GM12878 (cell line): ENCODE results near the gene GCH1. TPM values are rescaled to one million over a fixed set of nuclear protein-coding genes. Genes with fewer than 3 reads are reported as not detected.

Experiments
- ATAC-seq: fragments of 200-7000 bp; cut with Tn5 transposase; 3 replicates; pipeline ENCODE4 v1.9.1; 2020; ENCODE audit warnings: mild to moderate bottlenecking, moderate library complexity
- BruUV-seq: library from RNA; stranded (reverse); fragments of 400-500 nt; replicated peaks from 2 replicates; lab custom pipeline; 2021; lab: Mats Ljungman, UMichigan
- CTCF ChIA-PET: fragments of 300-600 bp; sonication (Branson Sonifier 250); formaldehyde crosslinking; extraction: SDS; loops from one replicate; lab custom pipeline; 2021; ENCODE audit warnings: inconsistent platforms; lab: Yijun Ruan, JAX
- POLR2A ChIA-PET: fragments of 350-600 bp; formaldehyde crosslinking; extraction: SDS; loops from one replicate; lab custom pipeline; 2021; ENCODE audit warnings: inconsistent platforms; lab: Charles Lee
- RAD21 ChIA-PET: fragments of 300-600 bp; sonication (Branson Sonifier 250); formaldehyde crosslinking; loops from one replicate; lab custom pipeline; 2023; ENCODE audit warnings: antibody characterized with exemption; ENCODE audit not compliant: unreplicated experiment; lab: Charles Lee
- SMC1A ChIA-PET: fragments of 300-600 bp; sonication (Branson Sonifier 250); formaldehyde crosslinking; loops from one replicate; lab custom pipeline; 2023; ENCODE audit not compliant: unreplicated experiment, uncharacterized antibody; lab: Charles Lee
- DNase-seq: peaks from one replicate; pipeline ENCODE4 v3.0.0-alpha.2; 2011; ENCODE audit warnings: low read depth, low spot score
- FAIRE-seq: peaks from 3 replicates; lab custom pipeline; 2011; peaks lifted over from hg19 to GRCh38; lab: Jason Lieb, UNC
- H2AFZ ChIP-seq: 2 replicates; pipeline ENCODE4 v1.6.0; 2011; ENCODE audit warnings: low read depth, low read length, control low read depth; ENCODE audit not compliant: control insufficient read depth
- H3K27ac ChIP-seq: 2 replicates; pipeline ENCODE4 v1.5.1; 2011; ENCODE audit warnings: control low read depth; ENCODE audit not compliant: control insufficient read depth, insufficient read depth
- H3K27me3 ChIP-seq, 2 experiments: replicated peaks in 1 of 2; 2 replicates each; pipeline versions ENCODE4 v1.6.0 to v1.6.1; 2011; ENCODE audit warnings: low read length in 1 of 2; ENCODE audit not compliant: control insufficient read depth in 2 of 2, insufficient read depth in 2 of 2
- H3K36me3 ChIP-seq, 2 experiments: 2 replicates each; pipeline ENCODE4 v1.5.1; 2011; ENCODE audit warnings: low read length in 1 of 2; ENCODE audit not compliant: control insufficient read depth in 2 of 2, insufficient read depth in 2 of 2
- H3K4me1 ChIP-seq: 2 replicates; pipeline ENCODE4 v1.6.1; 2011; ENCODE audit warnings: mild to moderate bottlenecking, low read length, moderate library complexity, mixed read lengths; ENCODE audit not compliant: control insufficient read depth, insufficient read depth
- H3K4me2 ChIP-seq: 2 replicates; pipeline ENCODE4 v1.6.0; 2011; ENCODE audit warnings: control low read depth; ENCODE audit not compliant: control insufficient read depth, insufficient read depth
- H3K4me3 ChIP-seq: fragments of 200-600 bp; sonication (generic); 2 replicates; pipeline ENCODE4 v1.5.1; 2016
- H3K79me2 ChIP-seq: 2 replicates; pipeline ENCODE4 v1.6.0; 2011; ENCODE audit warnings: low read length; ENCODE audit not compliant: control insufficient read depth, insufficient read depth
- H3K9ac ChIP-seq: 2 replicates; pipeline ENCODE4 v1.8.0; 2011; ENCODE audit warnings: low read length, control low read depth, mixed read lengths; ENCODE audit not compliant: control insufficient read depth, insufficient read depth
- H3K9me3 ChIP-seq: replicated peaks from 3 replicates; pipeline ENCODE4 v1.5.1; 2011; ENCODE audit warnings: mild to moderate bottlenecking, low read length; ENCODE audit not compliant: control insufficient read depth, insufficient read depth
- H4K20me1 ChIP-seq: 2 replicates; pipeline ENCODE4 v1.6.0; 2011; ENCODE audit not compliant: control insufficient read depth, insufficient read depth
- CHD2 ChIP-seq: IDR thresholded peaks from 2 replicates; pipeline ENCODE4 v1.6.1; 2011; ENCODE audit warnings: low read depth, low read length, improper control_type of control experiment, borderline replicate concordance
- GATAD2B ChIP-seq: fragments of 450-650 bp; conservative IDR thresholded peaks from 2 replicates; pipeline ENCODE4 v1.6.1; 2017; ENCODE audit warnings: low read depth, mild to moderate bottlenecking, moderate library complexity
- JUND ChIP-seq: IDR thresholded peaks from 2 replicates; pipeline ENCODE4 v1.6.1; 2012; ENCODE audit warnings: low read depth, mild to moderate bottlenecking, low read length, improper control_type of control experiment, moderate library complexity
- KDM1A ChIP-seq: fragments of 200-600 bp; sonication (generic); IDR thresholded peaks from 2 replicates; pipeline ENCODE4 v1.6.1; 2016; ENCODE audit warnings: borderline replicate concordance
- MEF2B ChIP-seq: fragments of 450-650 bp; IDR thresholded peaks from 2 replicates; pipeline ENCODE4 v1.6.1; 2018; ENCODE audit warnings: mild to moderate bottlenecking, moderate library complexity; ENCODE audit not compliant: partially characterized antibody, poor library complexity, severe bottlenecking
- MTA3 ChIP-seq: IDR thresholded peaks from 2 replicates; pipeline ENCODE4 v1.6.1; 2012; ENCODE audit warnings: low read length, inconsistent platforms, borderline replicate concordance
- PAX8 ChIP-seq: fragments of 450-650 bp; IDR thresholded peaks from 2 replicates; pipeline ENCODE4 v1.6.1; 2017; ENCODE audit warnings: mild to moderate bottlenecking, moderate library complexity
- SREBF2 ChIP-seq: IDR thresholded peaks from 2 replicates; pipeline ENCODE4 v1.6.1; 2012; ENCODE audit warnings: mild to moderate bottlenecking, low read length
- STAT3 ChIP-seq: IDR thresholded peaks from 2 replicates; pipeline ENCODE4 v1.6.1; 2011; ENCODE audit warnings: low read depth, low read length, improper control_type of control experiment
- ZNF207 ChIP-seq: fragments of 450-650 bp; IDR thresholded peaks from 2 replicates; pipeline ENCODE4 v1.6.1; 2014; ENCODE audit warnings: antibody characterized with exemption, mild to moderate bottlenecking, borderline replicate concordance
- ZNF217 ChIP-seq: fragments of 450-650 bp; IDR thresholded peaks from 2 replicates; pipeline ENCODE4 v1.6.1; 2017; ENCODE audit warnings: antibody characterized with exemption, mild to moderate bottlenecking
- WGBS: methylation state at CpG from one replicate; pipeline ENCODE4 v1.1.6; 2016; ENCODE audit warnings: low lambda C conversion rate; ENCODE audit not compliant: insufficient replicate concordance, insufficient coverage; ENCODE audit errors: missing lambda C conversion rate; 5-methylcytosine and 5-hydroxymethylcytosine counted together
- in situ Hi-C: fragments of 300-500 bp; cut with MboI; formaldehyde crosslinking; loops from 9 replicates; pipeline ENCODE4 v1.14.3; 2018; ENCODE audit warnings: mixed read lengths
- intact Hi-C: fragments of 100-400 bp; cut with micrococcal nuclease; formaldehyde crosslinking; loops from one replicate; pipeline ENCODE4 v1.14.2; 2022; ENCODE audit not compliant: unreplicated experiment
- polyA plus RNA-seq, 11 experiments: library from polyadenylated mRNA; depleted of rRNA in 4 of 11; unstranded in 6 of 11; stranded (reverse) in 5 of 11; fragments of >200 nt; fragmentation: Nextera tagmentation in 4 of 11; fragmentation: Illumina TruSeq in 1 of 11; extraction: Ambion mirVana in 4 of 11; extraction: Trizol in 1 of 11; gene quantifications; 1 replicate in 1 of 11; 2 replicates in 10 of 11; pipeline versions ENCODE4 v1.2.1 to v1.2.3, GENCODE V29; 2011 to 2016; ENCODE audit warnings: inconsistent platforms in 2 of 11, missing spikeins in 2 of 11, low read depth in 1 of 11
- total RNA-seq, 4 experiments: library from RNA; depleted of rRNA in 3 of 4; stranded (reverse); fragments of >200 nt in 3 of 4; fragmentation: Illumina TruSeq in 1 of 4; extraction: Trizol in 1 of 4; gene quantifications; 2 replicates each; pipeline versions ENCODE4 v1.2.1 to v1.2.3, GENCODE V29; 2013 to 2021
- TF ChIP-seq, protein P1 (sequence below): fragments of 450-650 bp; formaldehyde crosslinking; IDR thresholded peaks from 2 replicates; pipeline ENCODE4 v1.5.0; 2022; ENCODE audit warnings: mild to moderate bottlenecking, missing genetic modification characterization

Gene GCH1
- total and polyA plus RNA-seq, 10 of the 15 experiments (the other 5 are each of a cell fraction or from before 2014, with no cell fraction given), result 25.1 to 37.0 (median 33.8) TPM

DNA sequence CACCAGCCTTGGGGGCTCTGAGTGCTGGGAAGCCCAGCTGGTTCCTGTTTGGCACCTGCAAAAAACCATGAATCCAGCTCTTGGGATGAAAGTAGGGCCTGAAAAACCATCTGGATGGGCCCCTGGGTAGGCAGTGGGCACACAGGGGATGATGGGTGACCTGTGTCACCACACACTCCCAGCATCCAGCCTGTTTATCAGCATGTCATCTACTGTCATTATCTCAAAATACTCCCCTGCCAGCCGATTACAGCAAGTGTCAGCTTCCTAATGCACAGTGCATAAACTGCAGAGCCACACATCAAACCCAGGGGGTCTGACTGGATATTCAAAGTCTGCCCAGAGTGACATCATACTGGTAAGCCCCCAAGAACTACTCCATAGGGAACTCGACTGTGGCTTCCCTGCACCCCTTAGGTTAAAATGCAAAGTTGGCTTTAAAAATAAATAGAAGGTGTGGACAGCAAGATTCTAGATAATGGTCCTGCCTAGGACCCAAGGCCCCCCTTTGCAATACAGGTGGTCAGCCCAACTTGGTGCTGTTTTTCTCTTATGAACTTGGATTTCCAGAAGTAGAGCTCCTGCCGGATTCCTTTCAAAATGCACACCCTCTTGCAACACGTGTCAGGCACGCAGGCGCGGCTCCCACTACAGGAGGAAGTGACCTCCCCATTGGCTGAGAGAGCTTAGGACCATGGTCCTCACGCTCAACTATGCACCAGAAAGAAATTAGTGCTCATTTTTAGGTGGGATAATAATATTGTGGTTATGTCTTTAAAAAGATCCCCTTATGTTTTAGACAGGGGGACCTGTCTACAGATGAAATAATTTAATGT lies 94.1 kb downstream of the GCH1 start:
- no peaks in the 10 kb centered on the region for H3K4me1 ChIP-seq
- DNase-seq, result no peak
- no peak overlapping the region for H3K4me2 ChIP-seq
- 65% methylated on average over 8 of the region's 8 CpGs for WGBS
- no TSS peak for BruUV-seq
- ChIA-PET CTCF (interaction anchor here (0.8 to 6.6 kb wide), 7 partner anchors 9 to 245 kb away, joined by 3 to 37 read pairs (median 3); no protein-coding TSS in a partner anchor), POLR2A (no interaction called here), RAD21 (interaction anchor here (0.8 to 1.5 kb wide), 3 partner anchors 35 to 244 kb away, joined by 4 read pairs; partner anchors contain the start of gene GCH1), SMC1A (interaction anchor here (0.9 to 1.8 kb wide), 3 partner anchors 11 to 73 kb away, joined by 3 to 4 read pairs (median 4); no protein-coding TSS in a partner anchor)
- FAIRE-seq, result no peak
- in situ Hi-C loops, result no loop called here
- H3K9ac ChIP-seq, result no peak overlapping the region
- no peaks in the 10 kb centered on the region for H3K9me3 ChIP-seq
- intact Hi-C loops, result loop anchor here (5.0 kb wide), 1 partner anchor 84 kb away; no protein-coding TSS in a partner anchor
- ATAC-seq, result no peak
- no peak overlapping the region for H2AFZ ChIP-seq
- no peak overlapping the region for H3K4me3 ChIP-seq
- H4K20me1 ChIP-seq, result no peaks in the 10 kb centered on the region
- no peaks in the 10 kb centered on the region for H3K79me2 ChIP-seq
- H3K27me3 ChIP-seq, result no peaks in the 10 kb centered on the region
- TF ChIP-seq ZNF217 (no peak), MEF2B (no peak), KDM1A (no peak), CHD2 (no peak)
- H3K27ac ChIP-seq, result no peak overlapping the region
- no peaks in the 10 kb centered on the region for H3K36me3 ChIP-seq

DNA sequence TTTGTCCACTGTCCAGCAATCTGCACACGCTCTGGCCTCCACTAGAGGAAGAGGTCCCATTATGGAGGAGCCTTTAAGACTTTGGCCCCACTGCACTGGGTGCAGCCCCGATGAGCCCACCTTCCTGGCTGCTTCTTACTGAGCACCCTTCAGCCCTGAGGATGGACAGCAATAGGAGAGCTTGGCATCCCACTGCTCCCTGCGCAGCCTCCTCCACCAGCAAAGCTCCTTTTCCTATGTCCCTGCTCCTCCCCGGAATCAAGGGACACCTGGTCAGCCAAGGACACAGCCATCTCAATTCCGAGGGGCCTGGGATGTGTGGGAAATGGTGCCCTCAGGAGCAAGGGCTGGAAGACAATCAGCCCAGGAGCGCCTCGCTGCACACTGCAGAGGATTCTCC lies 94.7 kb downstream of the GCH1 start:
- 76% methylated on average over 7 of the region's 7 CpGs for WGBS
- H3K27me3 ChIP-seq, result no peaks in the 10 kb centered on the region
- H3K4me1 ChIP-seq, result no peaks in the 10 kb centered on the region
- no peaks in the 10 kb centered on the region for H3K79me2 ChIP-seq
- POLR2A ChIA-PET, result no interaction called here
- ATAC-seq (no peak), DNase-seq (no peak), FAIRE-seq (no peak)
- H3K36me3 ChIP-seq, result no peaks in the 10 kb centered on the region
- no TSS peak for BruUV-seq
- no peak overlapping the region for H2AFZ ChIP-seq
- no peak overlapping the region for H3K27ac ChIP-seq
- intact Hi-C loops (loop anchor here (5.0 kb wide), 1 partner anchor 84 kb away; no protein-coding TSS in a partner anchor), in situ Hi-C loops (no loop called here)
- H3K9ac ChIP-seq, result no peak overlapping the region
- H3K4me2 ChIP-seq, result no peak overlapping the region
- H3K4me3 ChIP-seq, result no peak overlapping the region
- RAD21 ChIA-PET, result interaction anchor here (0.8 to 1.5 kb wide), 5 partner anchors 35 to 244 kb away, joined by 4 to 8 read pairs (median 4); partner anchors contain the start of genes GCH1 and SAMD4A
- no peaks in the 10 kb centered on the region for H4K20me1 ChIP-seq
- H3K9me3 ChIP-seq, result no peaks in the 10 kb centered on the region
- CTCF ChIA-PET, result interaction anchor here (0.8 to 6.6 kb wide), 10 partner anchors 9 to 244 kb away, joined by 3 to 37 read pairs (median 3); no protein-coding TSS in a partner anchor
- SMC1A ChIA-PET, result interaction anchor here (0.9 to 1.8 kb wide), 4 partner anchors 11 to 74 kb away, joined by 3 to 4 read pairs (median 4); no protein-coding TSS in a partner anchor
- no peak for TF ChIP-seq MTA3
- TF ChIP-seq ZNF207, result no peak
- no peak for TF ChIP-seq STAT3
- no peak for TF ChIP-seq PAX8
- TF ChIP-seq, protein P1, sequence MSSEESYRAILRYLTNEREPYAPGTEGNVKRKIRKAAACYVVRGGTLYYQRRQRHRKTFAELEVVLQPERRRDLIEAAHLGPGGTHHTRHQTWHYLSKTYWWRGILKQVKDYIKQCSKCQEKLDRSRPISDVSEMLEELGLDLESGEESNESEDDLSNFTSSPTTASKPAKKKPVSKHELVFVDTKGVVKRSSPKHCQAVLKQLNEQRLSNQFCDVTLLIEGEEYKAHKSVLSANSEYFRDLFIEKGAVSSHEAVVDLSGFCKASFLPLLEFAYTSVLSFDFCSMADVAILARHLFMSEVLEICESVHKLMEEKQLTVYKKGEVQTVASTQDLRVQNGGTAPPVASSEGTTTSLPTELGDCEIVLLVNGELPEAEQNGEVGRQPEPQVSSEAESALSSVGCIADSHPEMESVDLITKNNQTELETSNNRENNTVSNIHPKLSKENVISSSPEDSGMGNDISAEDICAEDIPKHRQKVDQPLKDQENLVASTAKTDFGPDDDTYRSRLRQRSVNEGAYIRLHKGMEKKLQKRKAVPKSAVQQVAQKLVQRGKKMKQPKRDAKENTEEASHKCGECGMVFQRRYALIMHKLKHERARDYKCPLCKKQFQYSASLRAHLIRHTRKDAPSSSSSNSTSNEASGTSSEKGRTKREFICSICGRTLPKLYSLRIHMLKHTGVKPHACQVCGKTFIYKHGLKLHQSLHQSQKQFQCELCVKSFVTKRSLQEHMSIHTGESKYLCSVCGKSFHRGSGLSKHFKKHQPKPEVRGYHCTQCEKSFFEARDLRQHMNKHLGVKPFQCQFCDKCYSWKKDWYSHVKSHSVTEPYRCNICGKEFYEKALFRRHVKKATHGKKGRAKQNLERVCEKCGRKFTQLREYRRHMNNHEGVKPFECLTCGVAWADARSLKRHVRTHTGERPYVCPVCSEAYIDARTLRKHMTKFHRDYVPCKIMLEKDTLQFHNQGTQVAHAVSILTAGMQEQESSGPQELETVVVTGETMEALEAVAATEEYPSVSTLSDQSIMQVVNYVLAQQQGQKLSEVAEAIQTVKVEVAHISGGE, result no peak
- TF ChIP-seq SREBF2, result no peak
- TF ChIP-seq JUND, result no peak
- no peak for TF ChIP-seq GATAD2B
